GM20431 (cell line): Measurements from ENCODE around the gene BCL2L13.

Experiments
- in situ Hi-C: fragments of 300-500 bp; cut with MseI, MboI; formaldehyde crosslinking; loops from one replicate; pipeline ENCODE4 v1.15.0; 2020; ENCODE audit warnings: low sequenced_read_pairs; ENCODE audit not compliant: unreplicated experiment

Gene BCL2L13

GRCh38 chr22:17774206-17774925 is 135.8 kb downstream of the BCL2L13 start, which contains the start of gene BID:
Gene BID, minus strand, starts transcription at chr22:17774469. Its CDS starts 24,353 bp downstream, at chr22:17750116.
- in situ Hi-C loops = no loop called here

- in situ Hi-C loops = no loop called here
Observed at GRCh38 chr22:17774926-17775685, 136.5 kb downstream of the BCL2L13 start.

DNA sequence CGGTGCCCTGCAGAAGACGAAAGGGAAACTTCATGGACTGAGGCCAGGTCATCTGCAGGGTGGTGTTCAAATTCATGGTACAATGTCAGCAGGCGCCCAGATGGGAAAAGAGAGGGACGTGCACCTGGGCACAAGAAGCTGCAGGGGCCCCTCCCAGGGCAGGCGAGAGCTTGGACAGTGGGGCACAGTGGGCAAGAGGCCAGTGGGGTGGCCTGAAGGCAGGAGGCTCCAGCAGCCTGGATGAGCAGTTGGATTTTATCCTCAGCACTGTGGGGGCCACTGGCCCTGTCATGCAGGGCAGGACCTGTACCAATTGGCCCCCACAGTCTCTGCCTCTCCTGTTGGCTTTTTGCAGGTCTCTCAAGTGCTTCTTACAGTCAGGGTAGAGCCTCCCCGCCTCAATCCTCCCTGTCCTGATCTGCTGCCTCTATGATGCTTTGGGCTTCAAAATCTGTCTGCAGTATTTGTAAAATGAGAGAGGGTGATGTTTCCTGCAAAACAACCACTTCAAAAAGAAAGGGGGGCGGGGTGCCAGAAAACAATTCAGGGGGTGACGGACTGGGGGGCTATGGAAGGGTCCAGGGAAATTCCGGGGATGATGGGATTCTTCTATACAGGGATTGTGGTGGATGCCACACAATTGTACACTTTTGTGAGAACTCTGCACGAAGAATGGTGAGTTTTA is 137.4 kb downstream of the BCL2L13 start:
- in situ Hi-C loops = no loop called here

- in situ Hi-C loops = no loop called here
Observed at GRCh38 chr22:17777005-17777716, 138.6 kb downstream of the BCL2L13 start.

DNA sequence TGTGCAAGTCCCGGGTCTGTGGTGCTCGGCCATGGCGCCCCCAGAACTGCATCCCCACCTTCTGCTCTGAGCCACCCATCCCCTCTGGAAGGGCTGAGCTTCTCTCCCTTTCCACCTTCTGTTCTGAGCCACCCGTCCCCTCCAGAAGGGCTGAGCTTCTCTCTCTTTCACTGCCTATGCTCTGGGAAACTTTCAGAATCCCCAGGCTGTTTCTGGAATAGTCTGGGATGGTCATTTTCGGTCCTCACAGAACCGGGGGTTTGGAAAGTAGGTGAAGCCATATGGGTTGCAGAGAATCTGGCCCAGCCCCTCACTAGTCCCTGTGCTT is 139.1 kb downstream of the BCL2L13 start:
- in situ Hi-C loops = no loop called here

DNA sequence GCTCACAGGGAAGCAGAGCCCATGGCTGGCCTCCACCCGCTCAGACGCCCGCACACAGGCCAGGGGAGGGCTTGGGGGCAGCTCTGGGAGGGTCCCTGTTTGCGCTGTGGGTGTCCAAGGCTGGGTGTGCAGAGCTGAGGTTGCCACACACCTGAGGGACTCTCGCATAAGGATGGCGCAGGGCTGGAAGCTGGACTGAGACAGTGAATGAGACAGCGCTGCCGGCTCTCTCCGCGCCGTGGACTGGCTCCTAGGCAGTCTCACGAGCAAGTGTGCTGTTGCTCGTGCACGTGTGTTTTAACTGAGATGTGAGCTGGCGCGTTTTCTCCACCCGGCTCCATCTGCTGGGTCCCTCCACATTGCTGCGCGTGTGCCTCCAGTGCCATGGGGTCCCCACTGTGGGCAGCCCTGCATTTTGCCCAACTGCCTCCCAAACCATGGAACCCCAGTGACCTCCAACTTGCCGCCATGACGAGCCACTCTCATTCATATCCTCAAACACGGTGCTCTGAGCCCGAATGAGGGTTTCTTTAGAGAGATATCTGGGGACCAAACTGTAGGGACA is 139.9 kb downstream of the BCL2L13 start:
- in situ Hi-C loops = no loop called here

- in situ Hi-C loops = no loop called here
Observed at GRCh38 chr22:17779286-17780115, 140.9 kb downstream of the BCL2L13 start.

DNA sequence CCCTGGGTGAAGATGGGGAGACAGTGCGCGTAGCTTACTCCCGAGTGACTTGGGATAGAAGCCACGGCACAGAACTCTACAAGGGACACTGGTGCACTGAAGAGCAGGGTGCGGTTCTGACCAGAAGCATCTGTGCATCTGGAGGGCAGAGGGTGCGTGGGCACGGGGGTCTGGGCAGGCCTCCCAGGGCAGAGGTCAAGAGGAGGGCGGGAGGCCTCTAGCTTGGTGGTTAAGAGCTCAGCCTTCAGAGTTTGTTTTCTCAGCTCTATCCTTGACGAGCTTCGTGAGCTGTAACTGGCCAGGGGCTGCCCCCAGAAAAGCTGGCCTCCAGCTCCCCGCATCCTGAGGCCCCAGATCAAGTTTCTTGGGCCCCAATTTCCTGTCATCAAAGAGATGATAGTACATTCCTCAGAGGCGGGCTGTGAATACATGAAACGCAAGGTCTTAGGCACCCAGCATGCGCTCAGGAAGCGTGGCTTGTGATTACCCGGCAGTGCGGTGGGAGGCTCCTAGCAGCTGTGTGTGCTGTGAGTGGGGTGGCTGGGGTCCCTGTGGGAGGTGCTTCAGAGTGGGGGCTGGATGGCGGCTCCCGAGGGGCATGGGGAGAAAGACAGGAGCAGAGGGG is 141.7 kb downstream of the BCL2L13 start:
- in situ Hi-C loops = no loop called here
